ENCODE results near the gene SSC5D.

Gene SSC5D

GRCh38 chr19:55542292-55542855, 54.1 kb downstream of the SSC5D start (continued):
- TF ChIP-seq ZNF112 (tag by site-specific recombination; IDR thresholded peaks at IDR 0.05) (no peak), HOXA7 (CRISPR knock-in tag; IDR thresholded peaks at IDR 0.05; ENCODE audit: borderline replicate concordance) (no peak), ZNF530 (tag by site-specific recombination; IDR thresholded peaks at IDR 0.05; ENCODE audit: low read depth) (no peak), ZNF157 (tag by site-specific recombination; IDR thresholded peaks at IDR 0.05) (no peak), ZNF394 (tag by site-specific recombination; IDR thresholded peaks at IDR 0.05; ENCODE audit: borderline replicate concordance) (no peak), ZNF19 (tag by site-specific recombination; IDR thresholded peaks at IDR 0.05; ENCODE audit: low read depth) (no peak), KLF16 (tag by site-specific recombination; IDR thresholded peaks at IDR 0.05) (no peak), ZNF146 (tag by site-specific recombination; IDR thresholded peaks at IDR 0.05) (no peak), ZNF366 (tag by site-specific recombination; conservative IDR thresholded peaks at IDR 0.05) (peak; percentile 95), ZBTB48 (tag by site-specific recombination; IDR thresholded peaks at IDR 0.05) (no peak), YY2 (tag by site-specific recombination; IDR thresholded peaks at IDR 0.05) (no peak), ZNF2 (tag by site-specific recombination; IDR thresholded peaks at IDR 0.05) (no peak), ZNF350 (tag by site-specific recombination; IDR thresholded peaks at IDR 0.05) (no peak), TCF7L2 (IDR thresholded peaks at IDR 0.05; ENCODE audit: borderline replicate concordance, low read depth, low read length) (no peak), ZNF138 (tag by site-specific recombination; IDR thresholded peaks at IDR 0.05; ENCODE audit: borderline replicate concordance) (no peak), SP7 (tag by site-specific recombination; IDR thresholded peaks at IDR 0.05) (no peak), ZNF658 (tag by site-specific recombination; IDR thresholded peaks at IDR 0.05) (no peak), ZBTB17 (tag by site-specific recombination; IDR thresholded peaks at IDR 0.05) (peak; percentile 89), ZNF544 (tag by site-specific recombination; IDR thresholded peaks at IDR 0.05) (no peak)
- TF ChIP-seq, protein P1, sequence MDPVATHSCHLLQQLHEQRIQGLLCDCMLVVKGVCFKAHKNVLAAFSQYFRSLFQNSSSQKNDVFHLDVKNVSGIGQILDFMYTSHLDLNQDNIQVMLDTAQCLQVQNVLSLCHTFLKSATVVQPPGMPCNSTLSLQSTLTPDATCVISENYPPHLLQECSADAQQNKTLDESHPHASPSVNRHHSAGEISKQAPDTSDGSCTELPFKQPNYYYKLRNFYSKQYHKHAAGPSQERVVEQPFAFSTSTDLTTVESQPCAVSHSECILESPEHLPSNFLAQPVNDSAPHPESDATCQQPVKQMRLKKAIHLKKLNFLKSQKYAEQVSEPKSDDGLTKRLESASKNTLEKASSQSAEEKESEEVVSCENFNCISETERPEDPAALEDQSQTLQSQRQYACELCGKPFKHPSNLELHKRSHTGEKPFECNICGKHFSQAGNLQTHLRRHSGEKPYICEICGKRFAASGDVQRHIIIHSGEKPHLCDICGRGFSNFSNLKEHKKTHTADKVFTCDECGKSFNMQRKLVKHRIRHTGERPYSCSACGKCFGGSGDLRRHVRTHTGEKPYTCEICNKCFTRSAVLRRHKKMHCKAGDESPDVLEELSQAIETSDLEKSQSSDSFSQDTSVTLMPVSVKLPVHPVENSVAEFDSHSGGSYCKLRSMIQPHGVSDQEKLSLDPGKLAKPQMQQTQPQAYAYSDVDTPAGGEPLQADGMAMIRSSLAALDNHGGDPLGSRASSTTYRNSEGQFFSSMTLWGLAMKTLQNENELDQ (tag by site-specific recombination; IDR thresholded peaks at IDR 0.05; ENCODE audit: low read depth) = no peak

DNA sequence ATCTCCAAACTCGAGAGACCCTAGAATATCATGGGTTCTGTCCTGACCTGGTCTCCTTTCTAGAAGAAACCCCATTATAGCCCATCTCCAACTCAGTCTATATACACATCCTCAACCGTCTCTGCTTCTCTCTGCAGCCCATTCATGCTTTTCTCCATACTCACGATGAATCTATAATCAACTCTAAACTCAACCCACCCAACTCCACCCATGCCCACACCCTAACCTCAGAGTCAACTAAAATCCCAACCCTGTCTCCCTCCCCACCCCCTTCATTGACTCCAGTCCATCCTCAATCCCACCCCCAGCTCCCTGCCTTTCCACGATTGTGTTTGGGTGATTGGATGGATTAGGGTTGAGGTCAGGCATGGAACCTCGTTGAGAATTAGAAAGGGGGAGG, 55.3 kb downstream of the SSC5D start:
- TF ChIP-seq KLF1 (tag by site-specific recombination; IDR thresholded peaks at IDR 0.05) (peak; percentile 96), ZNF266 (tag by site-specific recombination; IDR thresholded peaks at IDR 0.05; ENCODE audit: low read depth) (no peak)
- H3K4me3 ChIP-seq (ENCODE audit: low read depth, low read length) = no peak overlapping the region
- ChIA-PET POLR2A (interaction anchor here (0.6 kb wide), 1 partner anchor 9 kb away, joined by 4 read pairs; no protein-coding TSS in a partner anchor), CTCF (no interaction called here)
- H3K36me3 ChIP-seq (ENCODE audit: control insufficient read depth in 2 of 2, insufficient read depth in 1 of 2, low read length in 2 of 2) = no peaks in the 10 kb centered on the region
- H3K27ac ChIP-seq (ENCODE audit: extremely low read depth, low read depth, low read length) = no peak overlapping the region
- no peaks in the 10 kb centered on the region; the same call in 1 of the 2 replicates for H3K4me1 ChIP-seq (ENCODE audit: control insufficient read depth, insufficient read depth, low read length)
- H3K9me3 ChIP-seq (ENCODE audit: control insufficient read depth, insufficient read depth, low read depth, low read length) = no peaks in the 10 kb centered on the region

DNA sequence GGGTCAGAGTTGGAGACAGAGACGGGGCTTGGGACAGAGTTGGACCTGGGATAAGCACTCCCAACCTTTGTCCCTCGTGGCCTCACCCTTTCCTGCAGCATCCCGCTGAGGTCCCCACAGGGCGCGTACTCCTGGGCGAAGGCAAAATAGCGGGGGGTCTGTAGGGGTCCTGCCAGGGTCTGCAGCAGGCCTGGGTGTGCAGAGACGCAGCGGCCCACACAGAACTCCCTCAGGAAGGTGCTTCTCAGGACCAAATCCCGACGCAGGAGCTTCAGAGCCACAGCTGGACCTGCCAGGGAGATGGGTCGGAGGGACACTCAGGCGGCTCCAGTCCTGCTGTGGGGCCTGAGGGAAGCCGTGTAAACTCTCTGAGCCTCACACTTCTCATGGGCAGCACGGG, 55.8 kb downstream of the SSC5D start:
- Histone ChIP-seq H3K36me3 (ENCODE audit: control insufficient read depth in 2 of 2, insufficient read depth in 1 of 2, low read length in 2 of 2) (no peaks in the 10 kb centered on the region), H3K9me3 (ENCODE audit: control insufficient read depth, insufficient read depth, low read depth, low read length) (no peaks in the 10 kb centered on the region), H3K27ac (ENCODE audit: extremely low read depth, low read depth, low read length) (no peak overlapping the region), H3K4me1 (ENCODE audit: control insufficient read depth, insufficient read depth, low read length) (no peaks in the 10 kb centered on the region; the same call in 1 of the 2 replicates), H3K4me3 (ENCODE audit: low read depth, low read length) (no peak overlapping the region)
- ChIA-PET POLR2A (interaction anchor here (0.6 kb wide), 1 partner anchor 9 kb away, joined by 4 read pairs; no protein-coding TSS in a partner anchor), CTCF (no interaction called here)
- TF ChIP-seq ZSCAN16 (tag by site-specific recombination; IDR thresholded peaks at IDR 0.05) = no peak
- no peak for TF ChIP-seq ZSCAN23 (tag by site-specific recombination; IDR thresholded peaks at IDR 0.05)
- TF ChIP-seq OSR2 (tag by site-specific recombination; IDR thresholded peaks at IDR 0.05) = no peak
